ENCODE data around the gene CTNNA3.

- TF ChIP-seq CTCF (IDR thresholded peaks at IDR 0.05): no peak
- no peak for TF ChIP-seq EP300 (IDR thresholded peaks at IDR 0.05)
Observed at GRCh38 chr10:66006411-66006810, 1689.6 kb downstream of the CTNNA3 start.

All from upper lobe of left lung (tissue), 4 donors.